Suppressor macrophage (primary cell): Measurements from ENCODE around the gene CD160.
"Not testable (repeated sequence)": the region's sequence is repeated elsewhere in the genome, so short reads cannot be mapped to it uniquely, and the experiment has no call there.

ENCODE experiments used
- DNase-seq, 4 experiments: peaks; one replicate each; pipeline ENCODE4 v3.0.0-alpha.2; 2020 to 2022

The CD160 gene

DNA sequence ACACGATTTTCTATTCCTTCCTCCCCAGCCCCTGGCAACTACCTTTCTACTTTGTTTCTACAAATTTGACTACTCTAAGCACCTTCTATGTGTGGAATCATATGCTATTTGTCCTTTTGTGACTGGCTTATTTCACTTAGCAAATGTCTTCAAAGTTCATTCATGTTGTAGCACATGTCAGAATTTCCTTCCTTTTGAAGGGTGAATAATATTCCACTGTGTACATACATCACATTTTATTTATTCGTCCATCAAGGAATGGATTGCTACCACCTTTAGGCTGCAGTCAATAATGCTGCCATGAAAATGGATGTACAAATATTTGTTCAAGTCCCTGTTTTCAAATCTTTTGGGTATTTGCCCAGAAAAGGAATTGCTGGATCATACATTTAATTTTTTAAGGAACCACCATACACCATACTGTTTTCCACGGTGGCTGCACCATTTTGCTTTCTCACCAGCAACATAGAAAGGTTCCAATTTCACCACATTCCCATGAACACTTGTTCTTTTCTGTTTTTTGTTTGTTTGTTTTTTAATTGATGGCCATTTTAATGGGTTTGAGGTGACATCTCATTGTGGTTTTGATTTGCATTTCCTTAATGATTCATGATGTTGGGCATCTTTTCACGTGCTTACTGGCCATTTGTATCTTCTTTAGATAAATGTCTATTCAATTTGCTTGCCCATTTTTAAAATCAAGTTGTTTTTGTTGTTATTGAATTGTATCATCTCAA is 8.8 kb upstream of the CD160 start:
- DNase-seq = no peak

DNA sequence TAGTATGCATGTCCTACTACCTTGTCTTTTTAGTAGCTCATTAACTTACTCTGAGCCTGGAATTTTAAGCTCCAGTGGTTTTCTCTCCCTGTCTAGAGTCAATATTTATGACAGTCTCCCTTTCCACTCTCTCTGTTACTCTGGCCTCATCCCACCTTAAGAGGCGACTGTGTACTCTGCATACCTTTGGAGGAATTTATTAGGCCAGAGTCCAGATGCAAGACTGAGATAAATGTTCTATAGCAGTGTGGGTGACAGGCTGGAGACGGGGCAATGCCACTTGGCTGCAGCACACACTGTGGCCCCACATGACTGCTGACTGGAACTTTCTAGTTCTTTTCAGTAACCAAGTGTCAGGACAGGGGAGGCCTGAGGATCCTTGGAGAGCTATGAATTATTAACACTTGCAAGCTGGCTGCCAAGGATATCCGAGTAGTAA is 8.1 kb upstream of the CD160 start:
- DNase-seq = no peak

DNA sequence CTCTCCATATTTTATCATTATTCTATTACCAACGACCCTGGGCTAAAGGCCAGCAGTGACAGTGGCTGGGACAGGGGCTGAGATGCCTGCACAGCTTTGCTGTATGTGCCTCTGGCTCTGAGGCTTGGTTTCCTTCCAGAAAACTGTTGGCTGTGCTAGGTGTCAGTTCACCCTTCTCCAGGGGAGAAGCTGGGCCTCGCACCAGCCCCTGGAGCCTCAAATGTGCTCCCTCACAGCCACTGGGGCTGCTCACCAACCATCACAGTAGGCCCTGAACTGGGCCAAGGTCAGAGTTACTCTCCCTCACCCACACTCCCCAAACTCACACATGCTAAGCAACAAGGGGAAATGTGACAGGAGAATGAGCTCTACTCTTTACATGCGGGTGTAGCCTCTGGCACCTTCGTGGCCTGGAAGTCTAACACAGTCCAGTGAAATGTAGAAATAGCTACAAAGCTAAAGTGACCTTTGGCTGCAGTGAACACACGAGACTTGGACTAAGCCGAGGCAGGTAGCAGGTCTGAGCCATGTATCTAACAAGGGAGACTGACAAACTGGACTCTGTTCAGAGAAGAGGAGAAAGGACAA is 4.7 kb upstream of the CD160 start:
- no peak for DNase-seq

DNA sequence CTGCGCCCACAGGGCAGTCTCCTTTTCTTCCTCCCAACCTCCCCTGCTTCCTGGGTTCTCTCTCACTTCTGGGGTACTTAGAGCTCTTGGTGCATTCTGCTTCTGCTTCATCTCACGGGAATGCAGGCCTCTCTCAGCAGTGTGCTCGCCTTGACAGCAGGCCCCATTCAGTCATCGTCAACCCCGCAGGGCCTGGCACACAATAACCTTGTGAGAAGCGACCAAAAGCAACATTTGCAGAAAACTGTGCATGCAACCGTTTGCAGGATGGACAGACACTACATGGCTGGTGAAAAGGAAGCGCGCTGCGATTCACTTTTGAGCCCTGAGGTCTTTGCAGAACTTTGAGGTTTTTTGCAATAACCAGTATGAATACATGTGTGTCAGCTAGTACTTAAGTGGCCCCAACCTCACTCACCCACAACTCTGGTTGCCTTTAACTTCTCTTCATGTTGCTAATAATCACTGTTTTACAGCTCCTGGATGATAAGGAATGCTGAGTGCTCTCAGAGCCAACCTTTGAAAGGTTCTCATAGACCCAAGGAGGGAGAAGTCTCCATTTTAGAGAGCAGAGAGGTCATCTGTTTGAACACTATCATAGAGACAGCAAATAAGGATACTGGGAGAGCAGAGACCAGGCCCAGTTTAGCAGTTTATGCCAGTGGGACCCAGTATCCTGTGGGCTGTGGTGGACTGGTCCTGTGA is 2.5 kb upstream of the CD160 start:
- DNase-seq = no peak

DNA sequence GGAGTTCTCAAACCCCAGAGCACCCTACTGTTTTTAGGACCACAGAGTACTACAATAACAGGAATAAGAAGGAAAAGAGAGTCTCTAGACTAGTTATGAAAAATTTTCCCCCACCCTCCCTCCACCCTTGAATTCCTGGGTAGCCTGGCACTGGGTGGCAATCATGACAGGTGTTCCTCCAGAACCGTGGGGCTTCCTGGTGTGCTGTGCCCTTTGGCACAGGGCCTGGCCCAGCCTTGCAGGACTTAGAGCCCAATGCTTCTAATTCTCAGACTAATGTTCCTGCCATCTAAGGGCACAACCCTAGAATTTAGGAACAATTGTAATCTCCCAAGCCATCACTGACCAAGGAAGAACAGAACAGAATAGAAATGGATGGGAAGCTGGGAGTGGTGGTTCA is 1.5 kb upstream of the CD160 start:
- no peak for DNase-seq

DNA sequence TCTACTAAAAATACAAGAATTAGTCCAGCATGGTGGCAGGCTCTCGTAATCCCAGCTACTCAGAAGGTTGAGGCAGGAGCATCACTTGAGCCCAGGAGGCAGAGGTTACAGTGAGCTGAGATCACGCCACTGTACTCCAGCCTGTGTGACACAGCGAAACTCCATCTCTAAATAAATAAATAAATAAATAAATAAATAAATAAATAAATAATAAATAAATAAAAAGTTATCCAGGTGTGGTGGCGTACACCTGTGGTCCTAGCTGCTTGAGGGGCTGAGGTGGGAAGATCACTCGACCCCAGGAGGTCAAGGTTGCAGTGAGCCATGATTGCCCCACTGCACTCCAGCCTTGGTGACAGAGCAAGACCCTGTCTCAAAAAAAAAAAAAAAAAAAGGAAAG is 834 bp upstream of the CD160 start:
- not testable (repeated sequence) for DNase-seq

DNA sequence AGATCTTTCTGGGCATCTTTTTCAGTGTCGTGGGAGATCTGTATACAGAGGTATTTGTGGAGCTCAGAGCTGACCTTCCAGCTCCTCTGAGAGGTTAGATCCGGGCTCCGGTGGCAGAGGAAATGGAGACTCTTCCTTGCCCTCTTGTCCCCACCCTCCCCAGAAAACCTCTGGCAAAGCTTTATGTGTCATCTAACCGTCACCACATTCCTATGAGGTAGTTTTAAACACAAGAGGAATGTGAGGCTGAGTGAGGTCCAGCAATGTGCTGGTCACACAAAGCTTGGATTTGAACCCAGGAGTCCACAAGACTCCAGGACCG is 1.2 kb downstream of the CD160 start:
- DNase-seq = no peak

DNA sequence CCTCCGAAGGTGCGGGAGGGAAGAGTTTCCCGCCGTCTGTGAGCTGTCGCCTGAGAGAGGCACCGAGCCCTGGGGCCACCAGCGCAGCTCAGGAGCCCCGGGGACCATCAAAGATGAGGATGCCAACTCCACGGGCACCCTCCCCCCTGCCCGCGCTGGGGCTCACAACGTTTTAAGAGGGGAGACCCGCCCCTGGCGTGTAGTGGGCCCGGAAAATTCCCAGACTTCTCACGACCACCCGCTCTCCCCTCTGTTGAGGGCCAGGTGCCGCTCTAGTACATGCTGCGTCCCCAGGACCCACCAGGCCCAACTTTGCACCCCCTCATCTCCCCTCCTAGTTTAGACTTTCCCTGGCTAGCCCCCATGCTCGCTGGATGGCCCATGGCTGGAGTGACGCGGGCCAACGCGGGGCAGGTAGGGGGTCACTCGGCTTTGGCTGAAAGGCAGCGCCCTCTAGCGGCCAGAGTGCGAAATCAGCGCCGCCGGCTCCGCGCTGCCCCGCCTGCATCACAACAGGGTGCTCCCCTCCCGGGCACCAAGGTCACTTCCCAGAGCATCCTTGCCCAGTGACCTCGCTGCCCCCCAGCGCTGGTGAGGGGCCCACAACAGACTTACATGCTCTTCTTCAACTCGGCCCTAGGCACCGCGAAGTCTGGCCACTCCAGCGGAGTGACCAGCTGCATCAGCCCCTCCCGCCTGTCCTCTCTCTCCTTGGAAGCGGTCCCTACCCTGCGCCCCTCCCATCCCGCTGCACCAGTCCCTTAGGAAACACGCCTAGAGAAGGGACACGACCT is 1.8 kb downstream of the CD160 start:
- peak; percentile 60 to 80 (median 76) for DNase-seq

DNA sequence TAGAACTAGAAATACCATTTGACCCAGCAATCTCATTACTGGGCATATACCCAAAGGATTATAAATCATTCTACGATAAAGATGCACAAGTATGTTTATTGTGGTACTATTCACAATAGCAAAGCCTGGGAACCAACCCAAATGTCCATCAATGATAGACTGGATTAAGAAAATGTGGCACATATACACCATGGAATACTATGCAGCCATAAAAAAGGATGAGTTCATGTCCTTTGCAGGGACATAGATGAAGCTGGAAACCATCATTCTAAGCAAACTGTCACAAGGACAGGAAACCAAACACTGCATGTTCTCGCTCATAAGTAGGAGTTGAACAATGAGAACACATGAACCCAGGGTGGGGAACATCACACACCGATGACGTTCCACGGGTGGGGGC is 6.9 kb downstream of the CD160 start:
- DNase-seq = not testable (repeated sequence)

DNA sequence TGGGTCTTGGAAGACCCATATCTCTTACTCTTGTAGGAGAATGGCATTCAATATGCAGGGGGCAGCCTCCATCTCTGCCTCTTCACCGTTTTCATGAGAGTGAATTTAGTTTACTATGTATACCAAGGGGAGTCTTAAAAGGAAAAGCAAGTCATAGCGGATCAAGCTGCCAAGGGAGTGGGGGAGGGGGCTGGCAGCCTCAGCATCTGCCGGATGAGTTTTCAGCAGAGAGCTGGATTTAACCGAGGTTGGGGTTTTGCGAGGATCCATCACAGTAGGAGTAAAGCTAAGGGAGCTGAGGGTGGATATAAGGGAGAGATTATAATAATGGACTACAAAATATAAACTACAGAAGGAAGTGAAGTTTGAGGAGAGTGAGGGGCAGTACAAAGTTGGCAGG is 9.9 kb downstream of the CD160 start:
- DNase-seq = no peak

DNA sequence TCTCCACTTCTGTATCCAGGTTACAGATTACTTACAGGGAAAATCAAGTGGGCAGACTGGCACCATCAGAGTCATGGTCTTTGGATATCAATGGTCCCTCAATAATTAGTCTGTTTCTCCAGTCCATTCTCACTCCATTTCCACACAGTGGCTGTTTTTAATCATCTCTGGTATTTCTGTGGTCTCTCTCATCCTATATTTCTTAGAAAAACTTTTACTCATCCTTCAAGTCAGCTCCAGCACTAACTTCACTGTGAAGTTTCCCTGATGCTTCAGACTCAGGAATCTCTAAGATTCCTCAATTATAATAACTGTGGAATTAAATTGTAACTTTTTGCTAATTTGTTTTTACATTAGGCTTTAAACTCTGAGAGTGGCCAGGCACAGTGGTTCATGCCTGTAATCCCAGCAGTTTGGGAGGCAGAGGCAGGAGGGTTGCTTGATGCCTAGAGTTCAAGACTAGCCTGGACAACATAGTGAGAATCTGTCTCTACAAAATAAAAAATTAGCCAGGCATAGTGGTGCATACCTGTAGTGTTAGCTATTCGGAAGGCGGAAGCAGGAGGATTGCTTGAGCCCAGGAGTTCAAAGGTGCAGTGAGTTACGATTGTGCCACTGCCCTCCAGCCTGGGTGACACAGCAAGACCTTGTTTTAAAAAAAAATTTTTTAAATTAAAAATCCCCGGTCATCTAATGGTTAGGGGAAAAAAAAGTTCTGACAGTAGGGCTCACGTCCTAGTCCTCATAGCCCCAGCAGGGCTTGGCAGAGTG is 10.6 kb downstream of the CD160 start:
- no peak for DNase-seq

DNA sequence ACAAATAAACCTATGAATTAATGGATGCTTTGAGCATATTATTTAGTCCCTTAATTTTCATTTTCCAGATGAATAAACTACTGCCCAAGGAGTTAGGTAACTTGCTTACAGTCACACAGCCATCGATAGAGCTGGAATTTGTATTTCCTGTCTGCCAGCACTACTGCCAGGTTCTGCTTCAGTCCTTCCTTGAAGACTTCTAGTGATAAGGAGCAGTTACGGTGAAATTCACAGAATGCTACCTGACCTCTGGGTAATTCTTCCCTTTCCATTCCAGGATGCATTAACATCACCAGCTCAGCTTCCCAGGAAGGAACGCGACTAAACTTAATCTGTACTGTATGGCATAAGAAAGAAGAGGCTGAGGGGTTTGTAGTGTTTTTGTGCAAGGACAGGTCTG is 11.2 kb downstream of the CD160 start:
- no peak for DNase-seq

DNA sequence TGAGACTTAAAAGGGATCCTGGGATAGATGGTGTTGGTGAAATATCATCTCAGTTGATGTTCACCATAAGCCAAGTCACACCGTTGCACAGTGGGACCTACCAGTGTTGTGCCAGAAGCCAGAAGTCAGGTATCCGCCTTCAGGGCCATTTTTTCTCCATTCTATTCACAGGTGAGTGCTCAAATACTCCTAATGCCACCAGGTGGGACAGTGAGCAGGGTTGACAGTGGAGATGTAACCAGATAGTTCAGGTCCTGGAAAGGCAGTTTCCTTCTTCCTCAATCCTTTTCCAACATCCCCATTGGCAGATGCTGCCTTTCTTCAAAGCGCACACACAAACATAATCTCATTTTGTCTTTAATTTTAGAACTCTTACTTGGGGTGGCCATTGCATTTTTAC is 11.6 kb downstream of the CD160 start:
- no peak for DNase-seq

DNA sequence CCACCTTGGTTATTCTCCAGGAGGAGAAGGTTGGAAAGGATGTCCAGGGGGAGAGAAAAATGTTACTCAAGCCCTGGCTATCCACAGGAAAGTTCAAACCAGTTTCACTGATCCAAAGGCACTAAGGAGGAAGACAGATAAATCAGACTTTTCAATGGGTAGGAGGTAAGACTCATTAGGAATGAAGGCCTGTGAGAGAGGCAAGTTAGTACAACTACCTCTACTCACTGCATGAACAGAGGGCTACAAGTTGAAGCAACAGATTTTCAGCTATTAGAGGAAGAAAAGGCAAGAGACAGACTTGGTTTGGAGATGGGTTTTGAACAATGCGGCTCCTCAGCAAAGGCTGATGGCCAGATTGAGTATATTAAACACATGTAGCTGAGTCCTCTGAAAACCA is 16.9 kb downstream of the CD160 start:
- DNase-seq = no peak

DNA sequence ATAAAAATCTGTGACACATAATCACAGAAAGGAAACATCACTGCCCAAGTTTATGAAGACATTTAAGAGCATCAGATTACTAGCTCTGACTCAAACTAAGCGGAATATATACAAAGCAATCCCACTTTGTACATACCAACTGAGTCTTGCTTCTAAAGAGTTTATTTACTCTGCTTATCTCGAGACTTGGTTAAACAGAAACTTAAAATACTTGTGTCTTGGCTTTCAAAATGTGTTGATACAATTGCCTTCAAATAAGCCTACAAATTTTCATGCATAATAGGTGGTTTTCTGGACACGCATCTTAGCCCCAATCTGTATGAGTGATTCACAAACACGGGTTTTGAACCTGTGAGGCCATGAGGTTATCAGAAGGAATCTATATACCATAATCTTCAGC is 21.0 kb downstream of the CD160 start:
- no peak for DNase-seq

DNA sequence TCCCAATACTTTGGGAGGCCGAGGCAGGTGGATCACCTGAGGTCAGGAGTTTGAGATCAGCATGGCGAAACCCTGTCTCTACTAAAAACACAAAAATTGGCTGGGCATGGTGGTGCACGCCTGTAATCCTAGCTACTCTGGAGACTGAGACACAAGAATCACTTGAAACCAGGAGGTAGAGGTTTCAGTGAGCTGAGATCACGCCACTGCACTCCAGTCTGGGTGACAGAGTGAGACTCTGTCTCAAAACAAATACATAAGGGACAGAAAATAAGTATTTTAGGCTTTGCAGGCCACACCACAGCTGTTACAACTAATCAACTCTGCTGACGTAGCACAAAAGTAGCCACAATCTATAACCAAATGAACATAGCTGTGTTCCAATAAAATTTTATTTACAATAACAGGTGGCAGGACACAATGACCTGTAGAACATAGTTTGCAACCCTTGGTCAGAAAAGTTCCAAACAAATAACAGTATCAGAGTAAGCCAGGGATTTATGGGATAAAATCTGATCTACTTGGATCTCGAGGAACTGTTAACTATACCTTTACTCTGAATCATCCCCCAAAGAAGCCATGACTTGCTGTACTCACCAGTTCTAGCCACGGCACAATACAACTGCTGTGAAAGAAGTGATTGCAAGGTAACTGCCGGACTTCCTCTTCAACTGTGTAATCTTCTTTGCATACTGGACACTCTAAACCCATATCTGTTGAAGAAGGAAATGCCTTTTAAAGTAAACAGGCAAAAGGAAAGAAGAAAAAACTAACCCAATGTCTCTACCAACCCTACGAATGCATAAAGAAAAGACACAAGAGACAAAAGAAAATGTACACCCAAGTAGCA is 28.3 kb downstream of the CD160 start:
- DNase-seq = peak in 3 of 4 experiments; percentile 6 to 19 (median 19)

DNA sequence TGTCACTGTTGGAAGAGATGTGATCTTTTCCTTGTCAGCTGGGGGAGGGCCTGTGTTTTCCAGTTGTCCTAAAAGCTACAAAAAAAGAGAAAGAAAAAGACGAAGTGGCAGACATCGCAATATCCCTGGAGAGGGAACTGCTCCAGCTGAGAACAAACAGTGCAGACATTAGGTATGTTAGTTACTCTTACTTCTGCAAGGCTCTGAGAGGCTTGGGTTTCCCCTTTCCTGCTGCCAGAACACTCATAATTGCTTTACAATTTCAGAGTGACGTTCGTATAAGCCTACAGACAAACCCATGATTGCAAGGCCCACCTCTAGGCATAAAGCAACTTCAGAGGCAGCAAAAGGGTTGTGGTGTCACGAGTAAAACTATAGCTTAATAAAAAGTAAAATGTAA is 31.1 kb downstream of the CD160 start:
- DNase-seq = peak; percentile 19 to 60 (median 47)

DNA sequence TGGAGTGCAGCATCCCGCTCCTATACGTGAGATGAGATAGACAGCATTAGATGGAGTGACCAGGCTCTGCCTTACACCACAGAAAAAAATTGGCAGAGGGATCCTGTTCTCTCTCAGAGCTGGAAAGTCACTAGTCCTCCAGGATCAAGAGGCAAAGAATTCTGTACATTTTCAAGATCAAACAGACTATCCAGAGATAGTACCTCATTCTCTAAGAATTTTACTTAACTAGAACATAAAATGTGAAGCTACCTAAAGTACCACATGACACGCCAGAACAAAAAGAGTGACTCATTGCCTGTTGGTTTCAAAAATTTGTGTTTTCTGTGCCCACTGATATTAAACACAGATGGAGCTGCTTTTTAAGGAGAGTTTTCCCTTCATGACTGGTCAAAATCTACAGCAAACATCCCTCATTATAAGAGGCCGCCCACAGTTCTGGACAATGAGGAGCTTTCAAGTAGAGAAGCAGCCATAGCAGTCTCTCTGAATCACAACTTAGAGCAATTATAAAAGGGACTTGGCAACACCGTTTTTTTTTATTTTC is 32.3 kb downstream of the CD160 start:
- DNase-seq = no peak

DNA sequence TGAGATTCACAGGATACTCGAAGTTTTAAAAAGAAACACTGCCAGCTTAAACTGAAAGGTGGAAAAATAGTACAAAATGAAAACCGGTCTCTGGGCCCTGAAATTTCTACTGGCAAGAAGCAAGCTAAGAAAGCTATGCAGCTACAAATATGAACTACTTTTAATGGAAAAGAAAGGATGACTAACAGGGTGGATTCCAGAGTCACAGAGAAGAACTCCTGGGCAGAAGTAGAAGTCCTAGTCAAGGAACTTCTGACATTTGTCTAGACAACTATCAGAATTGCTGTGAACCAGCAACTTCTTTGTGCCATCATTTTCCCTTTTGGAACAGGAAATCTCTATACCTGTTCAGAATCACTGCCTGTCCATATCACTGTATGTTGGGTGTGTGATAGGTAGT is 38.1 kb downstream of the CD160 start:
- no peak for DNase-seq

DNA sequence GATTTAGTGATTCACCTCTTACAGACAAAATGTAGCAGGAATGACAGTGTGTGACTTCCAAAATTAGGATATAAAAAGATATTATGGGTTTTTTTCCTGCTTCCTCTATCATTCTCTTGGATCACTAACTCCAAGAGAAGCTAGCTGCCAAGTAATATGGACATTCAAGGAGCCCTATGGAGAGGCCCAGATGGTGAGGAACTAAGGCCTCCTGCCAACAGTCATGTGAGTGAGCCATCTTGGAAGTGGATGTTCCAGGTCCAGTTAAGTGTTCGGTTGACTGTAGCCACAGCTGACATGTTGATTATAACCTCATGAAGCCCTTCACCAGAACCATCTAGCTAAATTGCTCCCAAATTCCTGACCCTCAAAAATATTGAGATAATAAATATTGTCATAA is 38.8 kb downstream of the CD160 start:
- DNase-seq = no peak

DNA sequence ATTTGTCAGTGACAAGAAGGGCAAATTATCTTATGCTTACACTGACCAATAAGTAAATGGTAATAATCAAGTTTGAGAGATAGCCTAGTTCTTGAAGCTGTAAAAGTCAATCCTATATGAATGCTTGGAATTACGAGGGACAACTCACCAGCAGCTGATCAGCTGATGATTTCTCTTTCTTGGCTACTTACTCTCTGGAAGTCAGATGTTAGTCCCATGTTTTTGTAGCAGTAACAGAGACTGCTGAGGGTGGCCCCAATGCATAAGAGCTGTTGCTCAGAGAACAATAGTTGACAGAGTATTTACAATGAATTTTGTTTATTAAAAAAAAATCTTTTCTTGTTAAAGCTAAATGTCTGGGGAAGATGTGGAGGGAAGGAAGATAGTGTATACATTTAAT is 39.3 kb downstream of the CD160 start:
- DNase-seq = no peak
